ENCODE data around the gene CCL4L2. TPM values are rescaled to one million over a fixed set of nuclear protein-coding genes. Genes with fewer than 3 reads are reported as not detected.

CCL4L2 gene
- total RNA-seq, 1 donor from 2014 or later, result 48.9 TPM

Other genes with a start within 250 kb of the CCL4L2 start
- gene CCL16, start 229.6 kb upstream of the CCL4L2 start, total RNA-seq, result not detected in 2 replicates
- gene CCL14, start 224.3 kb upstream of the CCL4L2 start, total RNA-seq, result not detected in 2 replicates
- gene CCL15, start 209.5 kb upstream of the CCL4L2 start, total RNA-seq, result not detected in 2 replicates
- gene CCL23, start 193.1 kb upstream of the CCL4L2 start, total RNA-seq, result not detected in 2 replicates
- not detected in 2 replicates for gene CCL18, start 146.8 kb upstream of the CCL4L2 start, total RNA-seq
- gene CCL3, start 120.9 kb upstream of the CCL4L2 start, total RNA-seq, result 3.4 and 3.6 TPM in 2 replicates
- gene CCL4, start 107.2 kb upstream of the CCL4L2 start, total RNA-seq, result 21.8 and 23.4 TPM in 2 replicates
- 6.3 and 9.8 TPM in 2 replicates for gene TBC1D3B, start 34.4 kb upstream of the CCL4L2 start, total RNA-seq
- 1.7 and 2.2 TPM in 2 replicates for gene CCL3L1, start 14.3 kb upstream of the CCL4L2 start, total RNA-seq
- gene TBC1D3I, start 53.5 kb downstream of the CCL4L2 start, total RNA-seq, result 0.11 and 0.58 TPM in 2 replicates
- not detected in 2 replicates for gene TBC1D3G, start 112.8 kb downstream of the CCL4L2 start, total RNA-seq
- not detected in 2 replicates for gene TBC1D3H, start 177.4 kb downstream of the CCL4L2 start, total RNA-seq